Fibroblast of gingiva (primary cell): ENCODE measurements around the gene SNRNP25.

ENCODE experiments used
- DNase-seq: peaks from one replicate; pipeline ENCODE4 v3.0.0-alpha.2; 2011; ENCODE audit warnings: low read depth

SNRNP25 gene

DNA sequence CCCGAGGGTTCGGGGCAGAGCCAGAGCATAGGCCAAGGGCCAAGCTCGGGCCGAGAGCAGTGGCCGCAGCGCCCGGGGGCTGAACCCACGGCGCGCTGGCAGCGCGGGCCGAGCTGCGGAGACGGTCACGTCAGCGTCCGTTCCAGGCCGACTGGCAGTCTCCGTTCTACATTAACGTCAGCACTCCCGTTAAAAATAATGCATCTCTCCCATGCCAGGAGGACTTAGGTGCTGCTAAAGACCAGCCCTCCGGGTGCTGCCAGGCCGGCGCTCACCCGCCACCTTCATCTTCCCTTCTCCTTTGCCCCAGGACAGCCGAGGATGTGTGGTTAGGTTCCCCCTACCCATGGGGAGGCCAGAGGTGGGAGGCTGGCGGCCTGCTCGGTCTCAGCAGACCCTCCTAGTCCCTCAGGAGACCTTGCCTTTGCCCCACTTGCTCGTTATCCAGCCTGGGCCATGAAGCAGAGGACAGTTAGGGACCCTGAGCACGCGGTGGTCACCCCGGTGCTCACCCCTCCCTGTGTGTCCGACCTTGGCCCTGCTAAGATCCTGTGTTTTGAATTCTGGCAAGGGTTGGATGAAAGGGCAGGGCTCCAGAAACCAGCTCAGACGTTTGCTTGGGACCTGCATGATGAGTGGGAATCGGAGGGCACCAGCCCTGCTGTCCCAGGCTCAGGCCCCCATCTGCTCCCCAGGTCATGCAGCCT lies 25.0 kb downstream of the SNRNP25 start:
- DNase-seq, result peak; percentile 45

GRCh38 chr16:79151-80054 lies 25.8 kb downstream of the SNRNP25 start:
- no peak for DNase-seq

DNA sequence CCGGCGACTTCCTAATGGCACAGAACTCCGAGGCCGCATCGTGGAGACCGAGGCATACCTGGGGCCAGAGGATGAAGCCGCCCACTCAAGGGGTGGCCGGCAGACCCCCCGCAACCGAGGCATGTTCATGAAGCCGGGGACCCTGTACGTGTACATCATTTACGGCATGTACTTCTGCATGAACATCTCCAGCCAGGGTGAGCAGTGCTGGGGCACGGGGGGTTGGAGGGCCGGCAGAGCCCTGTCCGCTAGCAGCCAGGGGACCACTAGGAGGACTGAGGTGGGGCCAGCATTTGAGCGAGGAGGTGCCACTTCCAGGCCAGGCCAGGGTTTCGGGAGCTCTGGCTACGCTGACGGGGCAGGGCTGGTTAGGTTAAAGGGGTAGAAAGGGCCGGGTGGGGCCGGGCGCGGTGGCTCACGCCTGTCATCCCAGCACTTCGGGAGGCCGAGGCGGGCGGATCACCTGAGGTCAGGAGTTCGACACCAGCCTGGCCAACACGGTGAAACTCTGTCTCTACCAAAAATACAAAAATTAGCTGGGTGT lies 29.5 kb downstream of the SNRNP25 start:
- DNase-seq, result no peak

- no peak for DNase-seq
Measured at GRCh38 chr16:83781-84615, 30.4 kb downstream of the SNRNP25 start.

DNA sequence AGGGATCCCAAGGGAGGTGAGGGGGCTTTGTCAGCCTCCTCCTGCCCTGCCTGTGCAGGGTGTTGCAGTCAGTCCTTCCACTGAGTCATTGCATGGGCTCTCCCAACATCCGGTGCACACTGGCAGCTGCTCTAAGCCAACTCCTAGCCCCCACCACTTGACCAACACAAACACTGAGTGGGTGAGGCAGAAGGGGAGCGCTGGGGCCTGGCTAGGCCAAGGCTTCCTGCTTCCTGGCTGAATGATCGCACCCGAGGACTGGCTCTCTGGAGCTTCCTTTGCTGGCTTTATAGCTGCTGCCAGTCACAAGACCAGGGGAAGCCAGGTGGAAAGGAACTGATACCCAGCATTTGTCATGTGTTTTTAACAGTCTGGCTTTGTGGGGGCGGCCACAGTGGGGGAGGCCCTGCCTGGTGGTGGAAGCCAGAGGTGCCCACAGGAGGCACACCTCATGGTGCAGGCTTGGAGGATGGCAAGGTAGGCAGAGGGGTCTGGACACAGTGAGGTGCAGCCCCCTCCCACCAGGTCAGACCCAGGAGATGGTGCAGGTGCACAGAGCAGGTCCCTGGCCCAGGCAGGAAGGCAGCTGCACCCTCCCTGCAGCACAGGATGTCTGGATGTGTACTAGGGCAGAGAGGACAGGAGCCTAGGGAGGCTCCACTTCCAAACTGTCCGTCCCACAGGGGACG lies 31.2 kb downstream of the SNRNP25 start:
- DNase-seq, result peak; percentile 90

- DNase-seq, result no peak
Measured at GRCh38 chr16:85407-85782, 31.8 kb downstream of the SNRNP25 start.

DNA sequence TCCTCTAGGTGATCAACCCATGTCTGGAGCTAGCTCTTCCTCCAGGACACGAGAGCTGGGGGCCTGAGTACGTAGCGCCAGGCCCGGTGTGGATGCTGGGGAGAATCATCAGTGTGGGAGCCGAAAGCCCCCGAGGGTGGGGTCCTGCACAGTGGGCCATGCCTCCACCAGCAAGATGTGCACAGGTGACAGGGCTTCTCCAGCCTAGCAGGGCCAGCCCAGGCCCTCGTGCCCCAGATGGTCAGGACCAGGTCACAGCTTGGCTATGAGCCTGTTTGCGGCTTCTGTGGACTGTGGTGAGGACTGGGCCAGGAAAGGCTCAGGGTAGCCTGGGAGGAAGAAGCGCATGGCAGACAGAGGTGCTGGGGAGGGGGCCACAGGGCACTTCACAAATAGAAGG lies 32.2 kb downstream of the SNRNP25 start:
- DNase-seq, result no peak

GRCh38 chr16:86483-86952 lies 32.9 kb downstream of the SNRNP25 start:
- no peak for DNase-seq

DNA sequence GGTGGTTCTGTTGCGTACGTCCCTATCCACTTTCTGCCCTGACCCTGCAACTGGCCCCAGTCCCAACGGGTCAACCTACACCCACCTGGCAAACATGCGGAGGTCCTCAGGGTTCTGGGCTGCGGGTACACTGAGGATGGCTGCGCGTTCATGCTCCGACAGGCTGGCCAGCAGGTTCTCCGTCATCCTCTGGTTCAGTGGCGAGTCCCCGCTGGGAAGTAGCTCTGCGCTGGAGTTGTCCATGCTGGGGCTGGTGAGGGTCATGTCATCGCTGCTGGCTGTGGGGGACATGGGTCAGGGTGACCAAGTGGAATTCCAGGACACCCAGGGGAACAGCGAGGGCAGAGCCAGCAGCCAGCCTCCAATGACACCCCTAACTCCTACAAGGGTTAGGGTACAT lies 35.0 kb downstream of the SNRNP25 start:
- no peak for DNase-seq

DNA sequence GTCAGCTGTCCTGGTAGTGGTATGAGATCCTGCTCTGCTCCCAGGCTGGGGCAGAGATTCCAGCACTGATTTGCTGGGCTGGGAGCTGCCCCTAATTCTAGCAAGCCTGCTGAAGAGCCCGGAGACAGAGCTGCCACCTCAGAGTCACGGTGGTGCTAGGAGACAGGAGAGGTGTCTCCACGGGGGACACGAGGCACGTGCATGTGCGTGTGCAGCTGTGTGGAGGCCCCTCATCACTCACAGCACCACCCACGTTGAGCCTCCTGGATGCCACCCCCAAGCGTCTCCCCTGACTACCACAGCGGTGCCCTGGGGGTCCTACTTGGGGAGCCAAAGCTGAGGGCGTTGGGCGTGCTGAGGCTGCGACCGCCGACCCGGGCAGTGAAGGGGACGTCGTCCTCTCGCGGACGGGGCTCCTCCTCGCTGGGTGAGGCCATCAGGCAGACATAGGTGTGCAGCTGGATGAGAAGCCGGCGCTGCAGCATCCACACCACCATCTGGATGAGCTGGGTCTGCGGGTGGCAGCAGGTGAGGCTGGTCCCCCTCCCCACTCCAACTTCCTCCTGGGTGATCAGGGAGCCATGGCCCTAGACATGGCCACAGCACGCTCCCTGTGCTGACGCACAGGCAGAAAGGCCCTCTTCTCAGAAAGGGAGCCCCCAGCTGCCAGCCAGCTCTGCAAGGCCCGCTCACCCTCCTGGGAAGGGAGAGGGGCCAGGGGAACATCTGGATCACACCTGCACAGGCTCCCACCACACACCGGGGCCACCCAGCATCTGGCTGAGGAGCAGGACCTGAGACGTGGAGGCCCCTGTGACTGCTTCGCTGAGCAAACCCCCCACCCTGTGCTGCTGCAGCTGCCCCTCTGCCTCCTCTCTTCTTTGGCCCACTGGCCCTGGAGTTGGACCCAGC lies 36.0 kb downstream of the SNRNP25 start:
- DNase-seq, result no peak

- peak; percentile 77 for DNase-seq
Measured at GRCh38 chr16:91484-91883, 37.9 kb downstream of the SNRNP25 start.

GRCh38 chr16:92431-93339 lies 39.1 kb downstream of the SNRNP25 start:
- no peak for DNase-seq

DNA sequence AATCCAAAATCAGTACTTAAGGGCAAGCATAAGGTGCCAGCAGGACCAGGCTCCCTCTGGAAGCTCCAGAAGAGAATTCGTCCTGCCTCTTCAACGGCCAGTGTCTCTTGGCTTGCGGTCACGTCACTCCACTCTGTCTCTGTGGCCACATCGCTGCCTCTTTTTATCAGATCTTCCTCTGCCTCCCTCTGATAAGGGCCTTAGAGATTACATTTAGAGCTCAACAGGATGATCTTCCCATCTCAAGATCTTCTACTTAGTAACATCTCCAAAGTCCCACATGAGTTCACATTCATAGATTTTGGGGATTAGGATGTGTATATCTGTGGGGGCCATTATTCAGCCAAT lies 41.3 kb downstream of the SNRNP25 start:
- no peak for DNase-seq

GRCh38 chr16:96935-97381 lies 43.3 kb downstream of the SNRNP25 start:
- DNase-seq, result peak; percentile 78

DNA sequence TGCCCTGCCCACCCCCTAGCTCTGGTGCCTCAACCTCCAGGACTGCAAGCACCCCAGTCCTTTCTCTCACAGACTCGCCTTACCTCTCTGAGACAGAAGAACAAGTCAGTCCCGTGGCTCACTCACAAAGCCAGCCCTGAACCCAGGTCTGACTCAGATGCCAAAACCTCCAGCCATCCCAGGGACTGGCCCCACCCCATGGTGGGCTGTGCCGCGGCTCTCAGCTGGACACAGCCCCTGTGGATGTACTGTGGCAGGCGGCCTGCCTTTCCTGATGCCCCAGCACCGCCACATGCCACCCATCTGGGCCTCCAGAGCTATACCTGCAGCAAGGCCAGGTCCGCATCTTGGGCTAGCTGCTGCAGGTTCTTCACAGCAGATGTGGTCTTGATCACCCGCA lies 44.2 kb downstream of the SNRNP25 start:
- no peak for DNase-seq

DNA sequence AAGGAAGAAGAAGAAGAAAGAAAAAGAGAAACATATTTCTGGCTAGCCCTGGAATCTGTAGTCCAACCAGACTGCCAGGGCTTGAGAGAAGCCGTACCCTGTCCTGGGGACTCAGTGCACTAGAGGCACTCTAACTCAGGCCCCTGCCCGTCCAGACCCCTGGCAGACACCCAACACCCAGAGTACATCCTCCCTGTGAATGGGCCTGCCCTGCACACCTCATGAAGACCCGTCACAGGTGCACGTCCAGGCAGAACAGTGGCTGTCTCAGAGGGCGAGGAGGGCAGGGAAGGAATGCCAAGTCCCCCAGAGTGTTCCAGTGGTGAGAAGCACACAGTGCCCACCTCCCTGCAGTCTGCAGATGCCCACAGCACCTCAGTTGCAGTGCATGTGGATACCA lies 47.4 kb downstream of the SNRNP25 start:
- DNase-seq, result no peak

DNA sequence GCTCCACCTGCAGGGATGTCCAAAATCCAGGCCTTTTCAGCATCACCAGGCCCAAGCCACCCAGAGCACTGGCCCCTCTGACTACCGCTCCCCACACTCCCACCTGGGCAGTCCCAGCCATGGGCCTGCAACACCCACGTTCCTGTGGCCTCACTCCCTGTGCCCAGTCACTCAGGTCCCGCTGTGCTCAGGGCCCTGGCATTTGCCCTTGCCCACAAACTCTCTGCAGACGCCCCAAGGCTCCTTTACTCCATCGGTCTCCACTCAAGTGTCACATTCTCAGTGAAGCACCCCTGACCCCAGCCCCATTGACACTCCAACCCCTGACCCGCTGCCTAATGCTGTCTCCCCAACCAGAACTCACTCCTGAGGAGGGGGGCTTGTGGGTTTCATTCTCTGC lies 48.0 kb downstream of the SNRNP25 start:
- DNase-seq, result no peak

- DNase-seq, result peak; percentile 49
Measured at GRCh38 chr16:102060-102855, 48.6 kb downstream of the SNRNP25 start.

DNA sequence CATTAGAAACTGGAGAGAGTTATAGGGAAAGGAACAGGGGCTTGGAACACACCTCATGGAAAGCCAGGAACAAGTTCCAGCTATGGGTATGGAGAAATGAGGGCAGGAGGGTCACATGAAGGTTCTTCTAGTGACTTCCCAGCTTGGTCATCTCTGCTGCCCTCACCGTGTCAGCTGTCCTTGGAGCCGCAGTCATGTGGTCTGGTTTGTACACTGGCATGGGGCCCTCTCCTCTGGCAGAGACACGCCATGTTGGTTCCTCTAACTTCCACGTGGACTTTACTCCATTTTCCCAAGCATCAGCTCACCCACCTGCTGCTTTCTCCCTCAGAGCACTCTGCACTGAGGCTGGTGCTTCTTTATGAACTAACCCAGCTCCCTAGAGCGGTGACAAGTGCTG lies 50.7 kb downstream of the SNRNP25 start:
- DNase-seq, result no peak
